Pons (tissue), 1 donor: ENCODE results near the gene ETS1.

Experiments
- DNase-seq: peaks from one replicate; pipeline ENCODE4 v3.0.0-alpha.2; 2016; ENCODE audit warnings: low spot score

ETS1 gene

DNA sequence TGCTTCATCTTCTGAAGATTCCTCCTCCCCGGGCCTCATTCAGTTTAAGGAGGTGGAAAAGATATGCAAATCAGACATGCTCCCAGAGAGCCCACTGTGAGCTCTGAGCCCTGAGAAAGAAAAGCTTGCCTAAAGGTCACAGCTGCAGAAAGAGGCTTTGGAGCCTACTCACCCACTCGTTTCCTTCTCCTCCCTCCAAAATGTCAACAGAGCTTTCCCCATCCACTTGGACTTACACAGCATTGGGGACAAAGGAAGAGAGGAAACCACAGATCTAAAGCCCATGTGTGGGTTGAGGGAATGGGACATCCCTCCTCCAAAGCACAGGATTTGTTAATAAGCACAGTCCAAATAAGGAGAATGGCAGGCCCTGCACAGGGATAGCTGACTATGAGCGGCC, 158.4 kb downstream of the ETS1 start:
- no peak for DNase-seq

DNA sequence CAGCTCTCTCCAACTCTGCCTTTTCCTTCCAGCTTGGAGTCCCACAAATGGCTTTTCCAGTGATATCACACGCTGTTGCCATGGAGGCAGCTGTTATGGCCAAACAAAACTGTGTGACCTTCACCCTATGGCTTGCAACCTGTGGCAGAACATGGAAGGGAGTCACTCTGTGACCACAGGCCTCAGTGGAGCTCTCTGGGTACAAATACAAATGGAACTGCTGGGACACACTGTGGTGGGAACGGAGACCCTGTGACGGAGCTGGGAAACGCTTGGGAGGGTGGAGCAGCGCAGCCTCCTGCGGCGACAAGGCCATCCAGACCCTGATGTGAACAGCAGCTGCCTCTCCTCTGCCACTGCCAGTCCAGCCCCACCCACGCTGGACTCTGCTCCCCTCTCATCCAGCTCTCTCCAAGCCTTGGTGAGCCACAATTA, 162.5 kb downstream of the ETS1 start:
- DNase-seq, result no peak

DNA sequence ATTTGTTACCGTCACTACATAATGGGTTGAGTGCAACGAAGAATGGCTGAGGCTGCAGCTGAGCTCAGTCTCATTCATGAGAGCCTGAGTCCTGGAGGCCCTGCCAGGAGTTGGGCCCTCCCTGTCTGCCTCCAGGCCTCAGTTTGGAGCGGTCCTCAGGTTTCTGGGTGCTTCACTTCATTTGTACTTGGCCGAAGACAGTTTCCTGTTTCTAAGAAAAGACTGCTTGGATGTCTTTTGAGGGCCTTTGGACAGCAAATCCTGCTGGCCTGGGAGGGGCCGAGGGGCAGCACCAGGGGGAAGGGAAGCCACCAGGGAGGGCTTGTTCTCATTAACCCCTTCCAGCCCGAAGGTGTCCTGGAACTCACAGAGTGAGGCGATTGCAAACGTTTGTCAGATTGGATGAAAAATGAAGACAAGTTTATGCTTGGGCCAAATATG, 163.1 kb downstream of the ETS1 start:
- DNase-seq, result no peak

DNA sequence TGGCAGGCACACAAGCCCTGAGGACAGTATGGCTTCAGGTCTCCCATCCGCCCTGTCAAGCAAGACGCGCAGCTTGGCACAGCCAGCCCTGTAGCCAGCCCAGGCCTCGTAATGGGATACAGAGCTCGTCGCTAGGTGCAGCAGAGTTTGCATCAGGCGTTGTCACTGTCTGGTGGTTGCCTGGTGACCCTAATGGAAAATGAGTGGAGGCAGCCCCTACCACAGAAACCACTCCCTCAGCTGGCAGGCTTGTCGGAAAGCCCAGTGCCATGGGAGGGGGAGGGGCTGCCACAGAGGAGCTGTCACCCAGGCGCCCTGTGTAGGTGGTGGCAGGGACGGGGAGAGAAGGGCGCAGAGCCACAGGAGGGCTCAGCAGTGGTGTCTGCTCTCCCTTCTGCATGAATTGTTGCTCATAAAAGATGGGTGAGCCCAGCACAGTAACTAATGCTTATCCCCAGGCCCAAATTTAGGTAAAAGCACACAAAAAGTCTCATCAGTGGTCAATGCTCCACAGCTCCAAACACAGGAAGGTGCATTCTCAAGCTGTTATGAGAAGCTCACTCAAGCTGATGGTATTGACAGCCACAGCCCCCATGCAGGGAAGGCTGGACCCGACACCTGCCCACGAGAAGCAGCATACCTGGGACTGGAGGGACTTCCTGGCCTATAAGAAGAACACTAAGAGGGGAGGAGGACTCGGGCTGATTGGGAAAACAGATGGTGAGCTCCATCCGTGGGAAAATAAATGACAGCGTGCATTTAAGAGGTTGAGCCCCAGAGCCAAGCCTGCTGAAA, 164.6 kb downstream of the ETS1 start:
- DNase-seq, result no peak

DNA sequence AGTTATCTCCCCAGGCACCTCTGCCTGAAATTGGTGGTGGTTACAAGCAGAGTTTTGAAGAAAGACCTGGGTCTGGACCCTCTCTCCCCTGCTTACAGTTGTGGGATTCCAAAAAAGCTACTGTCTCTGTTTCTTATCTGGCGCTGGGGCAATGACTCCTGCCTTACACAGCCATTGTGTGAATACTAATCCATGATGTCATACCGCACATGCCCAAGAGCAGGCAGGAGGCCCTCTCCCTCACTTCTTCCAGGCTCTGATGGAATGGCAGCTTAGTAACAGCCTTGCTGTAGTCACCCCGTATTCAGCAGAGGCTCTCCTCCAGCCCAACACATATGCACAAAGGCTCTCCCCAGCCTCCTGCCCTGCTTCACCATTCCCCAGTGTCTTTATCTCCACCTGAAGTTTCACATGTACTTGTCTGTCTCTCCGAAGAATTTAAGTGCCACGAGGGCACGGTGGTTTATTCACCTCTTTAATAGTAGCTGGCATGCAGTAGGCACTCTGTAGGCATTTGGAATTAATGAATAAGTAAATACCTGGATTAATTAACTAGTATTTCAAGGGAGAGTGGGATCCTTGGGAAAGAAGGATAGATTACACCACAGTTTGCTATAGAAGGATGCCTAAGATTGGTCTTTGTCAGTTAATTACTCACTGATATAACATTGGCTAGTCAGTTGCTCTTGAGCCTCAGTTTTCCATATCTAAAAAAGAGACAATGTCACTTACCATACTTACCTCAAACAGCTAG, 165.6 kb downstream of the ETS1 start:
- no peak for DNase-seq

DNA sequence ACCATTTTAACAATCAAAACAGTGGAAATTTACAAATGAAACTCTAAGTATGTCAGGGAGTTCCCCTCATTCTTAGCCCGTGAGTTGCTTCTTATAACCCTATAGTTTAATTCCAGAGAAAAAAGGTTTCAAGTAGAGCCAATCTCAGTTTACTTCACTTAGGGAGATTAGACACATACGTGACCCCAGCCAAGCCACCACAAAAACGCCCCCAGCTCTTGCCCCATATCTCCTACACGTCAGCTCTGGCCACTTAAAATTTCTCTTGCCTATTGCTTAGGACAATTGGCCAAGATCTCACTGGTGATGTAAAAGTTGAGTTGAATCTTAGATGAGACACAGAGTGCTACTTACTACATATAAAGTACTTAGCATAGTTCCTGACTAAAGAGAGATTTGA, 166.4 kb downstream of the ETS1 start:
- DNase-seq, result no peak

DNA sequence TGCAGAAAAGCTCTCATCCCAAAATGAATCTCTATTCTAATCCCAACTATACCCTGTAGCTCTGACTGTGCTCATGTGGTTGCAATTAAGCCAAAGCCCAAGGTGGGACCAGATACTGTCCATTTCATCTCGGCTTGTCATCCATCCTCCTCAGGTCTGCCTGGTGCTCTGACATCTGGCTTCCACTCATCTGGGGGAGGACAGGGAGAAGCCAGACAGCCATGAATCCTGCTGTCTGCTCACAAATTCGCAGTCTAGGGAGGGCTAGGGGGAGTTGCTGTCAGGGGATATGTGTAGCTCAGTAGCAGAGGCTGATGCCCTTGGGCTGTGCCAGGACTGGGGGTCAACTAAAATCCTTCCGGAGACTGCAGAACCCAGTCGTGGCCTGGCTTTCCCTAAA, 167.1 kb downstream of the ETS1 start:
- DNase-seq, result no peak

DNA sequence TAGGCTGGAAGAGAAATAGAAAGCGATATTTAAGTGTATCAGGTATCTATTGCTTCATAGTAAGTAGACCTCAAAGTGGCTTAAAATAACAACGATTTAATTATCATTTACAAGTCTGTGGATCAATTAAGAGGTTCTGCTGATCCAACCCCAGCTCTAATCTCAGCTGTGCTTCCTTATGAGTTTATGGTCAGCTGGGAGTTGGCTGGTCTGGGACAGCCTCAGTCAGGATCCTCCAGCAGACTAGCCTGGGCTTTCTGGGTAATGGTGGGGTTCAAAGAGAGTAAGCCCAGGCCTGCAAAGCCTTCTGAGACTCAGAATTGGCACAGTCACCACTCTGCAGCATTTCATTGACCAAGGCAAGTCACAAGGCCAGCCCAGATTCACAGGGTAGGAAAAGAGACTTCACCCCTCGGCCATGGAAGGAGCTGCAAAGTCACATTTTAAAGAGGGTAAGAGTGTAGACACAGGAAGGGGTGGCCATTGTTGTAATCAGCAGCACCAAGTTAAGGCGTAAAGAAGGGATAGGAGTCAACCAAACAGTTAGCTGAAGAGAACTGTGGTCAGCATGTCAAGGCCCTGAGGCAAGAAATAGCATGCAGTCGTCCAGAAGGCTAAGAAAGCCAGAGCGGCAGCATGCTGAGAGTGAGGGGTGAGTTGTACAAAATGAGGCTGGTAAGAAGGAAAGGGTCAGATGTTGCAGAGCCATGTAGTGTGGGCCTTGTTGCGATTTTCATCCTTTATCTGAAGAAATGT, 168.2 kb downstream of the ETS1 start:
- no peak for DNase-seq

DNA sequence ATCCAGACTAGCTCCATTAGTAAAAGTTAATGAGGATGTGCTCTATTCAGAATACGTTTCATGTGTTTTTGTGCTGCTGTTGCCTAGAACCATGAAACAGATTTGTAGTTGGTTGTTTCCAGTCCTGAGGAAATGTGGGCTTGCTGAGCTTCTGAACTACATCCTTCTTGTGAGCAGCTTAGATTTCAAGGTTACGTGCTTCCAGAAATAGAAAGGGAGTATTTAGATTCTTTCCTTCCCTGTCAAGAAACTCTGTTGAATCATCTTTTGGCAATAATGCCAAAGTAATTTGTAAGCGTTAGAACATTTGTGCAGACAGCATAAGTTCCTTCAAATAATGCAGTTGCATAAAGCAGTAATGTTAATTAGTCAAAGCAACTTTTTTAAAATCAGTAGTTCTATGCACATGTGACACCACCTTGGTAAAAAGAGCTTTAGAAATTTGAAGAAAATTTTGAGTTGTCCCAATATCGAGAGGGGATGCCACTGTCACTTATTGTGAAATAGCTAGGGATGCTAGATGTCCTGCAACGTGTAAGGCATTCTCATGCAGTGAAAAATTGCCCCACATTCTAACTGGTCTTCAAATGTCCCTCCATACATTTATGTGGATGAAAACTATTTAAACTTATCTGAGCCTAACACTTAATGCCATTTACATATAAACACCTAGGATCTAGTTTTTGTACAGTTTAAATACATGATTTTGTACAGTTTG, 169.6 kb downstream of the ETS1 start:
- DNase-seq, result peak; percentile 32

DNA sequence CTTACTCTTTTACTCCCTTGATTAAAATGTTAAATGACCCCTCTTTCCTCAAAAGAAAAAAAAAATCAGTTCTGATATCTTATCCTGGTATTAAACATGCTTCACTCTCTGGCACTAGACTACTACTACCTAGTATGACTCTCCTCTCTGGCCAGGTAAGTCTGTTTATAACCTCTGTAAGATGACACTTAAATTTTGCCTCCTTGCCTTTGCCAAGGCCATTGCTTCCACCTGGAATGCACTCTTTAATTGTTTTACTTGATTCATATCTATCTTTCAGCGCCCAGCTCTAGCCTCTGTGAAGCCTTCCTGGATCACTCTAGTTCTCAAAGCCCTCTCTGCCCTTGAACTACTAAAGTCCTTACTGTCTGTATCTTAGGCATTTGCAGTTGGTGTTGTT, 170.4 kb downstream of the ETS1 start:
- no peak for DNase-seq

DNA sequence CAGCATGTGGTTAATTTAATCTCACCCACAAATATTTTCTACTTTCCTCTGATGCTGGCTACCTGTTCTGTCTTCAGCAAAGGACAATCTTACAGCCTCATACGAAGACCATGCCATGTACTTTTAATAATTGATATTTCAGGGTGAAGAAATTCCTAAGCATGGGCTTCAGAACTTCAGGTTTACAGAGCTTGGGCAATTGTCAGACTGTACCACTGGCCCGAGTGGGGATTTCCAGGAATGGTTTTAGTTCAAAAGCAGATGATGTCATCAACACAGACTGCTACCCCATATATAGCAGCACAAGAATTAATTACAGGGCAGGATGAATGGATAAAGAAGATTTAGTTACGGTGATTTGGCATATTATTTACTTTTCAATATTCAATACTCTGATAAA, 171.8 kb downstream of the ETS1 start:
- no peak for DNase-seq

DNA sequence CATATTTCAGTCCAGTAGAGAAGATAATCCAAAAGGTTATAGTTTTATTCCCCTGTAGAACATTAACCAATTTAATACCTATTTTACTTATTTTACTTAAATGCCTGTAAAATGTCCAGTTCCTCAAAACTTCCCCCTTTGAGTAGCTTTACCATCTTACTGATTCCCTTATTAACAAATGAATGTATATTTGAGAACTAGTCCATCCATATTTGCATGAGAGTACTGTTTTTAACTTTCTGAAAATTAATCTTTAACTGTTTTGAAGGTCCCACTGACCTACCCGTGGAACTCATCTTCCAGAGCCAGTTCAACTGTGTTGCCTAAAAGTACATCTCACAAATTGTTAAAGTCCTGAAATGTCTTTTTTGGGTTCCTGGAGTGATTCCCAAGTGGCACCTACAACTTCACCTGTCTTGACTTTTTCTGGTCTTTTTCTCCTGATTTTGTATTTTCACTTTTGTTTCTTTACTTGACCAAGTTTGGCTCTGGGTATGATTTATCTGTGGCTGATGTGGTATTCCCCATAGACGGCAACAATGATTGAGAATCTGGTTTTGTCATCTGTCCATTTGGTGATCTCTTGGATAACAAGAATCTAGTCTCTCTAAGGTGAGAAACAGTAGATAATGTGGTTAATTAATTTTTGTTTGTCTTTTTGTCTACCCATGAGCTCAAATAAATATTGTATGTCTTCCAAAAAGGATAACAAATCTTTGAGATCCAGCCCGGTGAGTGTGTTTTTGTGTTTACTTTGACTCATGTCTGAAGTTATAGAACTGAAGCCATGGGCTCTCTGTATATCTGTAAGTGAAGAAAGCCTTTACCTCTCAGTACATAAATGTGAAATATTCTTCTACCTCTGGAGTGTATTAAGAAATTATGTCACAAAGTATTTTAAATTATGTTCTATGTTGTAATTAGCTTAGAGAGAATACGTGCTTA, 174.2 kb downstream of the ETS1 start:
- DNase-seq, result no peak

DNA sequence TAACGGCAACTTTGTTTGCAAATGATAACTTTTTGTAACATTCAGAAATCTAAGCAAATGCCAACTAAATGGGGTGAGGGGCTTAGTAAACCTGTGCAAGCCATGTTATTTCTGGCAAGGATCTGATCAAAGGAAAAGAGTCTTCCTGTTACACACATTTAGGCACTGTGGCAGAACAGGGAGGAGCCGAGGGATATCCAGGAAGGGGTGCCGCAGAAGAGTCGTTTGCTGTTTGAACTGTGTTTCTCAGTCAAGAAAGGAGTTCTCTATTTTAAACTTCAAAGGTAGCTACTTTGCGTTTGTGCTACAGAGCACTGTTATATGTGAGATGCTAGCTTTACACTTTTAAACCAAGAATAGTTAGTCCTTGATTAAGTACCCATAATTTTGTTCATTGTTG, 175.5 kb downstream of the ETS1 start:
- no peak for DNase-seq

DNA sequence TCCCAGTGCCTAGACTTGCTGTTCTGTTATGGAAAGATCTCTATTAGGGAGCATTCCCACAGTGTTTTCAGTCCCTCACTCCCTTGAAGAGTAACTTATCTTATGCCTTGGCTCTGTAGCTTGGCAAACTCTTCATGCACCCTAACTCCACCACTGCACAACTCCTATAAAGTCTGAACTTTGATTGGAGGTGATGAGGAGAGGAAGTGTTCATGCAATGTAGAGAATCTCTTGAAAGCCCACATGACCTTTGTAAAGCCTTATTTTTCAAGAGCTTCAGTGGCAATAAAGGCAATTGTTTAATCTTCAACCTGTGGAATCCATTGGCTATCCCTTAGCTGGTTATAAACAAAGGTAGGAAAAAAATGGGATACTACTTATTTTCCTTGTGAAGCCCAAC, 176.2 kb downstream of the ETS1 start:
- no peak for DNase-seq

DNA sequence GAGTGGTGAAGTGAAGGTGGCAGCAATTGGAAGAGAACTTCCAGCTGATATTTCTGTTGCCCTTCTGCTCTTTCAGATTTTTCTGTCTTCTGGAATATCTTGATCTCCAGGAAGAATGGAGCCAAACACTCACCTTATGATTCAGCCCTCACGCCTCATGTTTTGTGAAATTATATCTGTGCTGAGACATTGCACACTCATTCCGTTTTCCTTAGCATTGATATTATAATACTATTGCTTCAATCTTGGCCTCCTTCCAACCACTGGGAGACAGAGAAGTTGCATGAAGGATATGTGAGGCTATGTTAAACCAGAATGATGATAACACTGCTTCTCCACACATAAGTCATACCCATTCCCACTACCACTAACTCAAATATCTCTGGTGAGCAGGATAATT, 177.9 kb downstream of the ETS1 start:
- no peak for DNase-seq
